ENCODE measurements around the gene ANTXR1.

The ANTXR1 gene

GRCh38 chr2:69102041-69102593 is 89.1 kb downstream of the ANTXR1 start:
- DNase-seq: no peak

DNA sequence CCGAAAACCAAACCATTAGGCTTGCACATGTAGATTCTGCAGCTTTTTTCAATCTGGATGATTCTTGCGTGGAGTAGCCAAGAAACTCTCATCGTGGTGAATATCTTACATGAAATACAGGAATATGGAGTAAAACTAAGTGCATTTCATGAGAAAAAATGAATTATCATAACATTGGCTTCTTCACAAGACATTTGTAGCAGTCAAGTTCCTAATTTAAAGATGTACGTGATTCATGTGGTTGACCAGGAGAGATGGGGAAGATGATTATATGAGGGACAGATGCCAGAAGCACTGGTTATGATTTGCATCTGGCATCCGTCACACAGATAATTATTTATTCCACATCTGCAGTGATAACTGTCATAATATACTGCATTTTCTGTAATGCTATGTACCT is 90.4 kb downstream of the ANTXR1 start:
- no peak for DNase-seq

- no peak for DNase-seq
Measured at GRCh38 chr2:69104261-69104660, 91.3 kb downstream of the ANTXR1 start.

DNA sequence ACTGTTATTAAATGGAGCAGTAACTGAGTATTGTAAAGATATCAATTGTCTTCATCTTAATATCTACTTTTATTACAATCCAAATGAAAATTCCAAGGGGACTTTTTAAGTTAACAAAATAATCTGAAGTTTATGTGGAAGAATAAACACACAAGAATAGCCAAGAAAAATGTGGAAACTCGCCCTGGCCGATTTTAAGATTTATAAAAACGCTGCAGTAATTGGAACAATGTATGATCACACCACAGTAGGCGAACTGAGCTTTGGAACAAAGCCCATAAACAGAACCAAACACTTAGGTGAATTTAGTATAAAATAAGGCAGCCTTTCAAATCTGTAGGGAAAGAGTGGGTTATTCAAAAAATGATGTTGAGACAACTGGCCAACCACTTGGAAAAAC is 96.3 kb downstream of the ANTXR1 start:
- no peak for DNase-seq

- DNase-seq: no peak
Measured at GRCh38 chr2:69111076-69111475, 98.1 kb downstream of the ANTXR1 start.

GRCh38 chr2:69113627-69114026 is 100.6 kb downstream of the ANTXR1 start:
- no peak for DNase-seq

DNA sequence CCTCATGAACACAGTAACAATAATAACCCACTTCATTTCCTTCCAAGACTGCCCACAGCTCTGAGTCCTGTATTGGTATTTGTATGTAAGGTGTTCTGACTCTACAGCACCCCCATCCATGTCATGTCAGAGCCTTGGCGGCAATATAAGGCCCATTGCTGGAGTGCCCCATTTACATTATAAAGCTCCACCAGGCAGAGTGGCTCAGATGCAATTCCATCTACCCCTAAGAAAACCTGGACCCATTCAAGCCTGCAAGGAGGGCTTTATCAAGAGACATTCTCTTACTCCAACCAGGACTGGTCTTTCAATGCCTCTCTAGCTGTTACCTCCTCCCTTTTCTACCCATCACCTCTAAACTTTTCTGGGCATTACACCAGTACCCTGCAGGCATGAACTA is 101.6 kb downstream of the ANTXR1 start:
- no peak for DNase-seq

DNA sequence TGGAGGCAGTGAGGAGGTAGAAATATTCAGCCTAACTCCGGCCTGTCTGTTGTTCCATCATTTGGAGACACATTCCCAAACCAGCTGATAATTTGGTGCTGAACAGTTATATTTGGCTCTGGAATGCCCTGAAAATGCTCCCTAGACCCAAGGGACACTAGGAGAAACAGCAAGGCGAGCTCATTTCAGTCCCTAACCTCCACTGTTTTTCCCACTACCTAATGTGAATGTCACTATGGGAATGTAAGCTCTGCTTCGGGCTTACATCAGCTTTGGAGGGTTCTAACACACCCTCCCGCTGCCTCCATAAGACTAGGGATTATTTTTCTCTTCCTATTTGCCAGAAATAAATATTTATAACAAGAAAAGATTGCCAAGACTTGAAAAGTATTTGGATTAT is 103.5 kb downstream of the ANTXR1 start:
- no peak for DNase-seq

DNA sequence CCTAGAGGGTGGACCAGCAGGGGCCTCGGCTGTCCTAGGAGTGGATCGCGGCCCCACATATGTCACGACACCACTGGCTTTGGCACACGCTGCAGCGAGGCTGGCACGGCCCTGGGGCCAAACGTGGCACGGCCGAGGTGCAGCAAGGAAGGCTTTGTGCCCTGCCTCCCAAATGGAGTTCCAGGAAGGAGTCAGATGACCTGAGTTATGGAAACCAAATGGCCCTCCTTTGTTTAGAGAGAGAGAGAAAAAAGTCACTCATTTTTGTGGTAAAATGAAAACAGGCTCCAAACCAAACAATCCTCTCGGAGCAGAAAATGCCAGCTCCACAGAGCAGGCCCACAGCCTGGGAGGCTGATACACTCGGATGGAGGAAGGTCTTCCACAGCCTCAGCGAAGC is 105.6 kb downstream of the ANTXR1 start:
- DNase-seq: no peak

DNA sequence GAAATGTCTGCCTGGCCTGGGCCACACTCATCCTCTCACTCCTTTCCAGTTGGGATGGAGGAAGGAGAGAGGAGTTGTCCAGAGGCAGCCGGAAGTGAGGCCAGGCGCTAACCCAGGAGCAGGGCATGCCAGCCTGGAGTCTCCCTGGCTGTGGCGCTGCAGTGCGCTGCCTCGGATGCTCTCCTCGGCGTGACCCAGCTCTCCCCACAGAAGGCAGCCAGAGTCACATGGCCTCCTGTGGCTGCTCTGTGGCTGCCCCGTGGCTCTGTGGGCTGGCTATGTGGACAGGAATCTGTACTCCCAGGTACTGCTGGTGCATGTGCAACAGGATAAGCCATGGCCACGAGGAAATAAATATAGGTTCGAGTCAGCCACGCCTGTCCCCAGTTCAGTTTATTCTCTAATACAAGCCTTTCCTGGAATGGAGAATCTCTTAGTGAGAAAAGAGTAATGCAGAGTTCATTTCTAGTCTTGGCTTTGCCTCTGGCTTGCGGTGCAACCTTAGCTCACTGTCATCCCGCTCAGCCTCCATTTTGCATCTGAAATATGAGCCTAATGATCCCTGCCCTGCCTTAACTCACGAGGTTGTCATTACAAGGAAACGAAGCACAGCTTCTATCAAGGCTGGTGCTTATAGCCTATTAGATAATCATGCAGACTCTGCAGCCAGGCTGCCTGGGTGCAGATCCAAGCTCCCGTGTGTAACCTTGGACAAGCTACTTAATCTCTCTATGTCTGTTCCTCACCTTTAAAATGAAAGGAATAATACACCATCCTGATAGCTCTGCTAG is 106.3 kb downstream of the ANTXR1 start:
- DNase-seq: no peak

- DNase-seq: no peak
Measured at GRCh38 chr2:69122271-69122670, 109.3 kb downstream of the ANTXR1 start.

GRCh38 chr2:69123182-69123581 is 110.2 kb downstream of the ANTXR1 start:
- no peak for DNase-seq

GRCh38 chr2:69124343-69124742 is 111.4 kb downstream of the ANTXR1 start:
- no peak for DNase-seq

DNA sequence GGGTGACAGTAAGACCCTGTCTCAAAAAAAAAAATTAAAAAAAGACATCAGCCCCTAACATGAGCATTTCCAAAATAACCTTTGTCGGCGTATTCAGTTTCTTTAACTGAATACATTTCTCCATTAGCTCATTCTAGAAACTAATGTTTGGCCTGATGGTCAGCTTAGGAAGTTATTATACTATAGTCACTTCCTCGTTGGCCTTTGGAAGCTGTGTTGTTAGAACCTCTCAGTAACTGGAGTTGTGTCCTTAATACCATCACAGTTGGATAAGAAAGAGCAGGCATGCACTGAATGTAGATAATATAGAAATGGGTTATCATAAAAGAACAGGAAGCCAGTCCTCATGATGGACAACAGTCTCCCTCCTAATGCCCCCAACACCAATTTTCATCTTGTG is 112.8 kb downstream of the ANTXR1 start:
- DNase-seq: no peak

DNA sequence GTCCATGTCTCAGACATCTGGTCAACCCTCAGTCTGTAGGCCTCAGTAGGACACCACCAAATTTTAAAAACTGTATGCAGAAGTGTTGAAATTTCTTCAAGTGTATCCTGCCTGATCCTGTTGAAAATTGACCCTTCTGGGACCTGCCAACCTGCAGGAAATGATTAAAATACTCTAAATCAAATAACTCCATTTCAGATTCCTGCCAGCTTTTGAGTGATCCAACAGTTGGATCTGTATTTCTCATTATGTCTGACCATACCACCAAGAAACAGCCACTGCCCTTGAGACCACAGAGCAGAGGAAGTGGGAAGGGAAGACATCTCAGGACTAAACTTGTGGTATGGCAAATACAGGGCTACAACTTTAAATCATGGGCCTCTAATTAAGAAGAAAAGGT is 113.4 kb downstream of the ANTXR1 start:
- DNase-seq: no peak

DNA sequence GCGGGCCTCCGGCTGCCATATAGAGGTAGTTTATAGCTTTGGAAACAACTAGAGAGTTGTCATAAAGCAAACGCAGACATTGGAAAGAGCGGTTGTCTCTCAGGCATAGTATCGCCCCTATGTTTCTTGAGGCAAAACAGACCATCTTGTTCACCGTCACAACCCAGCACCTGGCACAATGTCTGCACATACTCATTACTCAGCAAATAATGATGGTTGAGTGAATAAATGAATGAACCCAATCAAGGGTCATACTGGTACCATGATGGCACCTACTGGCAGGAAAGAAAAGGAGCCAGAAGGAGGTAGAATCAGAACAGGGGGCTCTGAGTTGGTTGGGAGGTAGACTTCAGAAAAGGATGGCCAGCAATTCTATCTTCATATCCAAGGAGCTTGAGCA is 118.5 kb downstream of the ANTXR1 start:
- DNase-seq: no peak

- DNase-seq: peak; percentile 64
Measured at GRCh38 chr2:69131983-69132675, 119.2 kb downstream of the ANTXR1 start.

DNA sequence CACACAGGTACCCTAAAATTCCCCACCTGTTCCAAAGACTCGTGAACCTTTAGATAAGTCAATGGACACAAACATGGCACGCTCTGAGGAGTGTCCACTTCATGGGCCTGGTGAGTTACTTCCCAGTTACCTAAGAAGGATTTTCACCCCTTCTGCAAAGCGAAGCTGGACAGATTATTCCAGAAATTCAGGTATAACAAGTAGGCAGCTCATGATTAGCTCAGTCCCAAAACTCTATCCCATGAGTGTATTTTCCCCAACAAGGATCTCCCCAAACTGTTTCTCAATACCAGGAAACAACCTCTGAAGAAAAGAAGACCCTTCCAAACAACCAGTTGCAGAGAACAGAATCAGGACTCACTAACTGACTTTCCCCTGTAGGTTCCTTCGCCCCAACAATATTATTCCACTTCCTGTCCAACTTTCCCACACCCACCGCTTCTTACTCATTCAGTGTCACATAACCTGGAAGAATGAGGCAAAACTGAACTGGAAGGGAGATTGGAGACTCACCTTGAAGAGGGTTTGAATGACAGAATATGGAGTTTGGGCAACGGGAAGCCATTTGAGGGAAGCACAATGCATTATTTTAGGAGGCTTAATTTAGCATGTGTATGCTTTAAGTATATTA is 120.1 kb downstream of the ANTXR1 start:
- DNase-seq: no peak

DNA sequence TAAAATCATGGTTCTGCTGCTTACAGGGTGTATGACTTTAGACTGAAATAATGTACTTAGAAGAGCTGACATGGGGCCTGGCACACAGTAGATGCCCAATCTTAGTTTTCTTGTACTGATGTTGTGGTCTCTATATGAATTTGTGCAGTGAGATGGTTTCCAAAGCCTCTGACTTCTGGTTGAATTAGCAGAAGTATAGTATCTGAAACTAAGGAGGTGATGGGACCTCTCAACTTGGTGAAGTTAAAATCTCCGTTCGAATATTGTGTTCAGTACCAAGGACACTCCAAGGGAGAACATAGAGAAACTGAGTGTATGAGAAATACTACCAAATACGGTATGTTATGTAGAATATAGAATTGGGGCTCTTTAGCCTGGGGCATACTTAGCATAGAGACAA is 120.9 kb downstream of the ANTXR1 start:
- DNase-seq: no peak

DNA sequence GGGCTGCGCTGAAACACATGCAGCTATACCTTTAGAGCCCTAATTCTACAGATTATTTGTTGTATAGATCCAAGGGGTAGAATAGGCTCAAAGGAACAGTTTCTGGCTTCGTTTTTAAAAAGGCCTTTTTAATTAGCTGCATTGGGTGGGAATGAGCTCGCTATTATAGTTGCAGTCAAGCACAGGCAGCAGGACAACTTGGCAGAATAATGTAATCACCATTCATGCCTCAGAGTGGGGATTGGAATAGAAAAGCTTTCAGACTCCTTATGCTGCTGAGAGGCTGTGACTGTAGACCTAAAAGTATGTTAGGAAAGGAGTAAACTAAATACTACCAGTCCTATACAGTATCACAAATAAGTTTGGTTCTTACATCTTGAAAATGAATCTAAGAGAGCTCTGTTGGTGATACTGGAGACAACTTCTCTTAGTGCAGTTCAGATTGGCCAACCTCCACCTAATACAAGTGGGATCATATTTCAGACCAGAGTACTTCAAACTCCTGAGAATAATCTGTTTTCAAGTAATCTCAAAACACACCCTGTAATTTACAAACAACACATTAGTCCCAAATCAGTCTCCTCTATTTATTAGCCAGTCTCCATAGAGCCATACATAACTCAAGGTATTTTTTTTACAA is 121.4 kb downstream of the ANTXR1 start:
- no peak for DNase-seq

DNA sequence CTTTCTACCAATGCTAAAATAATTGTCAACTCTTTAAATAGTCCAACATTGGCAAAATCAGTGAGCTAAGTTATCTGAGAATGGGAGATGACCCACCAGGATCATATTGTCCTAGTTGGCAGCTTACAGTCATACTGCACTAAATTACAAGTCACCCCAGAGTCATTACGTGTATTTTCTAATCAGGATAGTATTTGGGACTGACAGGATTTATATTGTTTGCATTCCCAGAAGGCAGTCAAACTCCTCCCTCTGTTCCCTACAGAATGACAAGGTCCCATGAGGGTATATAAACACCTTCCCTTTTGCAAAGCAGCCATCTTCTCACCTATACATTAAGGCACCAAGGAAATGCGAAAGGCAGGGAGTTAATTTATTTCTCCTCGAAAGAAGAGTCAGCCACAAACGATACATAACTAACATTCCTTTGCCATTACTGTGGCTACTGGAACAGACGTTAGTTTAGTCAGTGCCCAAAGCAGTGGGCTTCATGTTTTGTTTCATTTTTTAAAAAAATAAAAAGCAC is 125.3 kb downstream of the ANTXR1 start:
- no peak for DNase-seq

DNA sequence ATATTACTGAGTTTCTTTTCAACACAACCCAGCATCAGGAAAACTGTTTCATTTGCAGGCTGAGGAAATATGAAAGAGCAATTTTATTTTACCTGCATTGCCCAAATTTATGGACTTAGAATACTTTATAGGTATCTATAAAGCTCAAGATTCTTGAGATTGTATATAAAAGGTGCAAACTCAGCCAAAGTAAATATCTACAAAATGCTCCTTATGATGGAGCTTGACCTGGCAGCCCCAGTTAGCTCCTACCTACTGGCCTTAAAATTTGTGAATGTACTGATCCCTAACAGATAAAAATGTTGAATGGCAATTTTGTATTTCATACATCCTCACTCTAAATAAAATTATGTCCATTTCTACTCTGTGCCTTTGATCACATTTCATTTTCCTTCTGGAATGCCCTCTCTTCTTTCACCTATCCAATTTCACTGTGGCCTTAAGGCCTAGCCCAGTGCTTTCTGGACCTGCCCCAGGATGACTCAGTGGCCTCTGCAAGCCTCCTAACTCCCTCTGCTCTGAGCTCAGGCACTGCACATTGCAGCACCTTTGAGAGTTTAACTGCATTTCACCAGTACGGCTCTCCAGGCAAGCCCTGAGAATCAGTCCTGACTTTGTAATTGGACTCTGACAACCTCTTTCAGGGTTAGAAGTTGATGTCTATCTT is 125.9 kb downstream of the ANTXR1 start:
- DNase-seq: no peak
